ENCODE results near the gene TMEM208. TPM values are rescaled to one million over a fixed set of nuclear protein-coding genes. Genes with fewer than 3 reads are reported as not detected.

Gene TMEM208
- total and polyA plus RNA-seq, 12 donors = 52.1 to 289 (median 80.4) TPM

DNA sequence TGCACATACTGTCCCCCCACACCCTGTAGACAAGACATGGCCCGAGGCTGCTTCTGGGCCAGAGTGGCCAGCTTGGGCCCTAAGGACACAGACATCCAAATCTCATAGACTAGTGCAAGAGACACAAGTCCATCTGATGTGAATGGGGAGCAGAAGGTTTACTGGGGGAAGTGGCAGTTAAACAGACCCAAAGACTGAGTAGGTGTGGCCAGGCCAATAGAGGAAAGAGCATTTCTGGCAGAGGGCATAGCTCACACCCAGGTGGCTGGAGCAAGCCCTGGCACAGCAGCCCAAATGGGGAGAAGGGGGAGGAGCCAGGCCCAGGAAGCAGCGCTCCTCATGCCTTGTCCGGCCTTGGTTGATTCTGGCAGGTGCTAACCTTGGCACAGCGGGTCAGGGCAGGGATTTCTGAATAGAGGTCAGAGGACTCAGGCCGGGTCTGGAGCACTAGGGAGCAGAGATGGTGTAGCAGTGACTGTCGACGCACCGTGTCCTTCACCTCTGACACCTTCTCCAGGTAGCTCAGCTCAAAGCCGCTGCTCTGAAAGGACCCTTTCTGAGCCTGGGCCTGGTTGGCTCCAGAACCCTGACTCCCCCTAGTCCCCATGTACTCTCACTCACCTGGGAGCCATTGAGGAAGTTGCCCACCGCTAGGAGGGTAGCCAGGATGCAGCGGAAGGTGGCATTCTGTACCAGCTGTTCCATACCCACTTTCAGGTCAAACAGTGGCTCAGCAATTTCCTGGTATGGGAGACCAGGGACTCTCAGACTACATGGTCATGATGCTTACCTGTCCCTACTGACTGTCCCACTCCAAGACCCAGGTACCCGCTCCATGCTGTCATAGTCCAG, 4.1 kb downstream of the TMEM208 start:
- no peak overlapping the region for H3K4me3 ChIP-seq
- peaks cover 10 to 12% of the 10 kb centered on the region in 2 donors for H3K4me1 ChIP-seq (replicated peaks in 1 of 2)
- no peaks in the 10 kb centered on the region for H3K27me3 ChIP-seq
- peaks cover 0 to 70% of the 10 kb centered on the region in 2 donors for H3K36me3 ChIP-seq (replicated peaks in 1 of 2)
- TF ChIP-seq CTCF (IDR thresholded peaks at IDR 0.05) (no peak), POLR2A (IDR thresholded peaks at IDR 0.05) (no peak)
- no peaks in the 10 kb centered on the region for H3K9me3 ChIP-seq (replicated peaks in 1 of 3)
- peak in 1 of 7 donors; percentile 16 for DNase-seq
- WGBS, 4 donors = 58 to 80% (median 70%) methylated on average over 6 to 12 of the region's 12 CpGs
- intact Hi-C loops (cut with DNase I) = no loop called here
- no peak overlapping the region for H3K27ac ChIP-seq

GRCh38 chr16:67233596-67233995, 6.7 kb downstream of the TMEM208 start:
- Histone ChIP-seq H3K27ac (no peak overlapping the region), H3K4me3 (no peak overlapping the region), H3K27me3 (no peaks in the 10 kb centered on the region), H3K4me1 (replicated peaks in 1 of 2) (no peaks in the 10 kb centered on the region), H3K36me3 (replicated peaks in 1 of 2) (peaks cover 0 to 90% of the 10 kb centered on the region in 2 donors), H3K9me3 (replicated peaks in 1 of 3) (no peaks in the 10 kb centered on the region)
- 73 to 85% (median 80%) methylated on average over 6 to 7 of the region's 7 CpGs for WGBS, 4 donors
- intact Hi-C loops (cut with DNase I) = no loop called here
- peak in 1 of 7 donors; percentile 19 for DNase-seq
- no peak for TF ChIP-seq POLR2A (IDR thresholded peaks at IDR 0.05)

GRCh38 chr16:67234180-67234597, 7.3 kb downstream of the TMEM208 start:
- Histone ChIP-seq H3K4me1 (replicated peaks in 1 of 2) (no peaks in the 10 kb centered on the region), H3K27me3 (no peaks in the 10 kb centered on the region), H3K27ac (no peak overlapping the region), H3K36me3 (replicated peaks in 1 of 2) (peaks cover 0 to 90% of the 10 kb centered on the region in 2 donors), H3K9me3 (replicated peaks in 1 of 3) (no peaks in the 10 kb centered on the region), H3K4me3 (no peak overlapping the region)
- intact Hi-C loops (cut with DNase I) = no loop called here
- peak in 1 of 7 donors; percentile 15 for DNase-seq
- 90 to 98% (median 95%) methylated on average over 9 to 10 of the region's 10 CpGs; no CpG with 5 or more reads in 1 of the 4 donors for WGBS, 4 donors
- TF ChIP-seq POLR2A (IDR thresholded peaks at IDR 0.05) (no peak), CTCF (IDR thresholded peaks at IDR 0.05) (no peak)

GRCh38 chr16:67235816-67236562, 9.1 kb downstream of the TMEM208 start:
- no peak overlapping the region for H3K4me3 ChIP-seq
- no peaks in the 10 kb centered on the region for H3K27me3 ChIP-seq
- WGBS, 4 donors = 84 to 87% (median 86%) methylated on average over 15 to 17 of the region's 17 CpGs
- no peak overlapping the region for H3K27ac ChIP-seq
- H3K4me1 ChIP-seq (replicated peaks in 1 of 2) = peaks cover 9 to 12% of the 10 kb centered on the region in 2 donors
- TF ChIP-seq POLR2A (IDR thresholded peaks at IDR 0.05) = no peak
- TF ChIP-seq CTCF (IDR thresholded peaks at IDR 0.05) = no peak
- intact Hi-C loops (cut with DNase I) = no loop called here
- H3K36me3 ChIP-seq (replicated peaks in 1 of 2) = peaks cover 0 to 75% of the 10 kb centered on the region in 2 donors
- no peak for DNase-seq
- H3K9me3 ChIP-seq (replicated peaks in 1 of 3) = no peaks in the 10 kb centered on the region

Measured in adrenal gland (tissue), 12 donors.